NCI-H748 (cell line): ENCODE results near the gene RPP25L.

Source experiments
- DNase-seq: peaks from one replicate; lab custom pipeline; 2025; ENCODE audit not compliant: unreplicated experiment; lab: John Stamatoyannopoulos, UW

The RPP25L gene

GRCh38 chr9:34571481-34571810 lies 40.5 kb downstream of the RPP25L start:
- no peak for DNase-seq

- DNase-seq = no peak
Observed at GRCh38 chr9:34570809-34571480, 41.0 kb downstream of the RPP25L start.

GRCh38 chr9:34570376-34570775 lies 41.5 kb downstream of the RPP25L start:
- no peak for DNase-seq

- no peak for DNase-seq
Observed at GRCh38 chr9:34568774-34569173, 43.1 kb downstream of the RPP25L start.

- DNase-seq = no peak
Observed at GRCh38 chr9:34568133-34568532, 43.8 kb downstream of the RPP25L start.

- no peak for DNase-seq
Observed at GRCh38 chr9:34566972-34567371, 44.9 kb downstream of the RPP25L start.

- DNase-seq = no peak
Observed at GRCh38 chr9:34566322-34566721, 45.6 kb downstream of the RPP25L start.

- no peak for DNase-seq
Observed at GRCh38 chr9:34565856-34566255, 46.0 kb downstream of the RPP25L start.

GRCh38 chr9:34564617-34565016 lies 47.3 kb downstream of the RPP25L start:
- no peak for DNase-seq

GRCh38 chr9:34563262-34563661 lies 48.6 kb downstream of the RPP25L start:
- DNase-seq = no peak

- DNase-seq = no peak
Observed at GRCh38 chr9:34562135-34562745, 49.7 kb downstream of the RPP25L start.

GRCh38 chr9:34560599-34561214 lies 51.2 kb downstream of the RPP25L start:
- no peak for DNase-seq
